GM13977 (cell line): ENCODE results near the gene SSC4D.
A peak's percentile ranks its signal among the peaks of the same experiment; 100 is the strongest.

Experiments used
- DNase-seq: peaks from one replicate; pipeline ENCODE4 v3.0.0; 2012; ENCODE audit warnings: low spot score
- in situ Hi-C: fragments of 300-500 bp; cut with MboI; formaldehyde crosslinking; loops from one replicate; pipeline ENCODE4 v1.12.0; 2022; ENCODE audit warnings: low sequenced_read_pairs, low pct_unique_long_range_greater_than_20kb, mixed read lengths, inconsistent platforms; ENCODE audit not compliant: unreplicated experiment
- TF ChIP-seq, protein P1 (sequence below): IDR thresholded peaks from 2 replicates; pipeline ENCODE4 v1.5.1; 2012; ENCODE audit warnings: mild to moderate bottlenecking, control low read depth; ENCODE audit not compliant: insufficient read depth; ENCODE audit errors: extremely low read depth, missing control alignments

Gene SSC4D

DNA sequence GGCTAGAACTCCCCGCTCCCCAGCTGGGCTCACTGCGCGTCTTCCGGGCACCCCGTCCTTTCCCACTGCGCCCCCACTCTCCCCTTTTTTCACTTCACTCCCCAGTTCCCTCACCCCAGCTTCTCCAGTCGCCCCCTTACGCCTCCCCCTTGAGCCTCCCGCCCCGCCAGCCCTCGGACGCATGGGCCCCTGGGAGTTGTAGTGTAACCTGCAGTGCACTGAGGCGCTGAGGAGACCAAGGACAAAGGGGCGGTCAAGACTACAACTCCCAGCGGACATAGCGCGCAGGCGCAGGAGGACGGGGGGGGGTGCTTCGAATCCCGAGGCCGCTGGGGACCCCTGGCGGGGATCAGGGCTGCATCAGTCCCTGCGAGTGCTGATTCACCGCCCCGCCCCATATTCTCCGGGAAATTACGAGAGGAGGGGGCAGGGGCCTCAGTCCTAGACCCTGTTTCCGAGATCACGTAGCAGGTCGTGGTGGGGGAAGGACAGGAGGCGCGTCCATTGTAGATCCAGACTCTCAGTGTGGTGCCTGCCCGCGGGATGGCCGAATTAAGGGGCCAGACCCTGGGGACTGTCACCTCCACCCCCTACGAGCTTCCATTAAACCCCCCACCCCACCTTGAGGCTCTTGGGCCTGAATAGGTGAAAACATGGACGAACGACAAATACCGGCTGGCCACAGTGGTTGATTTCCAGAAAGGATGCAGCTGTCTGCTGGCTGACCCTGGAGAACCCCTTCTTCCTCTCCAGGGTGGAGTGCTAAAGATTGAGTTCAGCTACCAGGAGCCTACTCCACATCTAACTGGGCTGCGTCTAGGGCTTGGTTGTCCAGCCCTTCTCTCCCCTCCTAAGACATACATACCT is 50.2 kb downstream of the SSC4D start:
- DNase-seq = peak; percentile 95
- in situ Hi-C loops = no loop called here
- TF ChIP-seq, protein P1, sequence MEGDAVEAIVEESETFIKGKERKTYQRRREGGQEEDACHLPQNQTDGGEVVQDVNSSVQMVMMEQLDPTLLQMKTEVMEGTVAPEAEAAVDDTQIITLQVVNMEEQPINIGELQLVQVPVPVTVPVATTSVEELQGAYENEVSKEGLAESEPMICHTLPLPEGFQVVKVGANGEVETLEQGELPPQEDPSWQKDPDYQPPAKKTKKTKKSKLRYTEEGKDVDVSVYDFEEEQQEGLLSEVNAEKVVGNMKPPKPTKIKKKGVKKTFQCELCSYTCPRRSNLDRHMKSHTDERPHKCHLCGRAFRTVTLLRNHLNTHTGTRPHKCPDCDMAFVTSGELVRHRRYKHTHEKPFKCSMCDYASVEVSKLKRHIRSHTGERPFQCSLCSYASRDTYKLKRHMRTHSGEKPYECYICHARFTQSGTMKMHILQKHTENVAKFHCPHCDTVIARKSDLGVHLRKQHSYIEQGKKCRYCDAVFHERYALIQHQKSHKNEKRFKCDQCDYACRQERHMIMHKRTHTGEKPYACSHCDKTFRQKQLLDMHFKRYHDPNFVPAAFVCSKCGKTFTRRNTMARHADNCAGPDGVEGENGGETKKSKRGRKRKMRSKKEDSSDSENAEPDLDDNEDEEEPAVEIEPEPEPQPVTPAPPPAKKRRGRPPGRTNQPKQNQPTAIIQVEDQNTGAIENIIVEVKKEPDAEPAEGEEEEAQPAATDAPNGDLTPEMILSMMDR = peak; percentile 73

DNA sequence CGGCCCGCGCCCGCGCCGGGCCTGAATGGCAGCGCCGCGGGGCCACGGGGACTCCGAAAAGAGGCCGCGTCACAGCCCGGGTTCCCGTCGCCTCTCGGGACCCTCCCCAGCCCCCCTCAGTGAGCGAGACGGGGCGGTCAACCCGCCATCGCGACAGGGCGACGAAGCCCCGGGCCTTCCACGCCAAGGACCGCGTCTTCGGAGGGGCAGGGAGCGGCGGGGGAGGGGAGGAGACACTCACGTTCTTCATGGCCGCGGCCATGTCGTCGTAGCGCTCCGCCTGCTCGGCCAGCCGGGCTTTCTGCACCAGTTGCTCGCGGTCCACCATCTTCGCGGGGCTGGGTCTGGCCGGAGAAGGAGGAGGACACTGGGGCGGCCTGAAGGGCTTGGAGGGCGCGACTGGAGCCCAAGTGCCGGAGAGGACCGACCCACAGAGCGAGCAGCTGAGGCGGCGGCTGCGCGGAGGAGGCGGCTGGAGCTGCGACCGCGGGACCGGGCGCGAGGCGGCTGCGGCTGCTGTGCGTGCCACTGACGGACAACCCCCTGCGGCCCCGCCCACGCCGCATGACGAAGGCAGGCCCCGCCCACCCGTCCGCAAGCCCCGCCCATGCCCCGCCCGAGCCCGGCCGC is 50.9 kb downstream of the SSC4D start, which contains the start of gene YWHAG:
YWHAG (minus strand) TSS at position 511 of the 630 bp plus-strand sequence; CDS start at position 328, 183 bp downstream.
- peak; percentile 91 for DNase-seq
- in situ Hi-C loops = no loop called here

GRCh38 chr7:76358011-76358480 is 51.5 kb downstream of the SSC4D start:
- TF ChIP-seq, protein P1 = no peak
- in situ Hi-C loops = no loop called here
- DNase-seq = peak; percentile 39

More for the DNA sequence above, 50.9 kb downstream of the SSC4D start, which contains the start of gene YWHAG:
- TF ChIP-seq, protein P1 = no peak

- in situ Hi-C loops = no loop called here
- DNase-seq = no peak
Measured at GRCh38 chr7:76357475-76358010, 52.0 kb downstream of the SSC4D start.

DNA sequence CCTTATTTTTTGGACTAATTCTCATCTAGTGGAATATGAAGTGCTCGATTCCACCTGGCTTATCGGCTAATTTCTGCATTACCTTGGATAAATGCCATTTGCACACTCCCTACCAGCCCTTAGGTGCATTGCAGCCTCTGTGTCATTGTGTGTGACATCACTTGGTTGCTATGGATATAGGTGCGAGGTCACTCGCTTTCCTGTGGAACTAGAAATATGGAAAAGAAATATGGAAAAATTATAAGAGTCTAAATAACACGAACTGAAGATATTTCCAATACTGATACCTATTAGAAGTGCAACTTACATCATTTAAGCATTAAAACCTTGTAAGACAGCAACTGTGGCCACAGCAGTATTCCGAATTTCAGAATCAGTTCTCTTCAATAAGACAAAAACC is 52.7 kb downstream of the SSC4D start:
- in situ Hi-C loops = no loop called here
- DNase-seq = no peak
- TF ChIP-seq, protein P1 = no peak

More at GRCh38 chr7:76357475-76358010, 52.0 kb downstream of the SSC4D start:
- TF ChIP-seq, protein P1 = no peak

DNA sequence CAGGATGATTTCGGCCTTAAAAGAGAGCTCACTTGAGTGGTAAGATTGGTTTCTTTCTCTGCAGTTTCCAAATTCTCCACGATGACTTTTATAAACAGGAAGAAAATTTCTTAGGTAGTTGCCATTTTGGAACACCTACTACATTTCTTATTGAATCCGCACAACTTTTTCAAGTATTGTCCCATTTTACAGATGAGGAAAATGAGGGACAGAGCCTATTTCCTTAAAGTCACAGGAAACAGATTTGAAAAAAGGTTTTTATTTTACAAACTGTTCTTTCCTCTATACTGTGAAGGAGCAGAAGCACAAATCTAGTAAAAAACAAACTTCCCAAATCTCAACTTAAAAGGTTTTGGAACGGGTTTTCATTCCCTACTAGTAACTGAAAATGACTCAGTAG is 53.4 kb downstream of the SSC4D start:
- no peak for DNase-seq
- TF ChIP-seq, protein P1 = no peak
- in situ Hi-C loops = no loop called here
